Mesothelial cell of epicardium (in vitro differentiated cells): ENCODE results near the gene PXDC1. TPM values are rescaled to one million over a fixed set of nuclear protein-coding genes. Genes with fewer than 3 reads are reported as not detected.

Experiments used
- DNase-seq, 2 experiments: peaks; one replicate each; pipeline ENCODE4 v3.0.0; 2021; ENCODE audit warnings: low spot score in 2 of 2; ENCODE audit not compliant: unreplicated experiment in 2 of 2
- H3K27ac Mint-ChIP-seq: 2 replicates; pipeline ENCODE4 v1.8.0; 2021; ENCODE audit warnings: mixed read lengths
- H3K27me3 Mint-ChIP-seq: 2 replicates; pipeline ENCODE4 v1.8.0; 2021; ENCODE audit warnings: low read depth, mixed read lengths
- H3K36me3 Mint-ChIP-seq: 2 replicates; pipeline ENCODE4 v1.8.0; 2021; ENCODE audit warnings: mixed read lengths
- H3K4me1 Mint-ChIP-seq: 2 replicates; pipeline ENCODE4 v1.8.0; 2021; ENCODE audit warnings: mixed read lengths
- H3K4me3 Mint-ChIP-seq: 2 replicates; pipeline ENCODE4 v1.8.0; 2021; ENCODE audit warnings: mild to moderate bottlenecking, moderate library complexity, mixed read lengths
- H3K9me3 Mint-ChIP-seq: 2 replicates; pipeline ENCODE4 v1.8.0; 2021; ENCODE audit warnings: mixed read lengths
- total RNA-seq: library from RNA; stranded (reverse); gene quantifications from 3 replicates; pipeline ENCODE4 v1.2.1, GENCODE V29; 2021
- TF ChIP-seq, protein P1 (sequence below): fragments of 200-600 bp; sonication (generic); IDR thresholded peaks from one replicate; pipeline ENCODE4 v1.5.0; 2021; ENCODE audit warnings: antibody characterized with exemption; ENCODE audit not compliant: unreplicated experiment

PXDC1 gene
- total RNA-seq, 1 donor from 2014 or later: 33.8 TPM

DNA sequence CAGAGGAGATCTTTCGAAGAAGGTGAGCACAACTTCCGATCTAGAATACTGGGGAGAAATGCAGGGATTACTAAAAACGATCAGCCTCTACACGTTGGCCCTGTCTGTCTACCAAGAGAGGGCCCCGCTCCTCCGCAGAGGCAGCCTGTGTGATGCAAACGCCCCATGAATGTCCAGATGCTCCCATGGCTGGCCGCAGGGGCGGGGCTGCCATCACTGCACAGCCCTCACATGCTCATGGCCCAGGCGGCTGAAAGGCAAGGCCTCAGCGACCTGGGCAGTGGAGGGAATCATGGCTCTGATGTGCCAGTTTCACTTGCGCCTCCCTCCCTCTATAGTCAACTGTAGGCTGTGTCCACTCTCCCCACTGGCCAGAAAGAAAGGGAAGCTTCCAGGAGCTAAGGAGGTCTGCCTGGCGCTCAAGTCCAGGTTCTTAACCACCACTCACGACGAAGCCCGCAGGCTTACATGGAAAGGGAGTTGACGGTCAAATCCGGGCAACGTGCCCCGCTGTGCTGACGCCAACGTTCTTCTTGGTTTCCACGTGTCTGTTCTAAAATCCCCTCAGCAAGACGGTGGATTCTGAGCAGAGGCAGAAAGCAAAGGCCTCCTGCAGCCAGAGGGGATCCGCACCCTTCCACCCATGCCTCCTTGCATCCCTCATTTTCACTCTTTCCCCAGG lies 14.2 kb downstream of the PXDC1 start:
- no peak for DNase-seq
- H3K27ac Mint-ChIP-seq: no peak overlapping the region
- H3K36me3 Mint-ChIP-seq: peaks cover 40% of the 10 kb centered on the region
- H3K9me3 Mint-ChIP-seq: peaks cover 8% of the 10 kb centered on the region
- TF ChIP-seq, protein P1, sequence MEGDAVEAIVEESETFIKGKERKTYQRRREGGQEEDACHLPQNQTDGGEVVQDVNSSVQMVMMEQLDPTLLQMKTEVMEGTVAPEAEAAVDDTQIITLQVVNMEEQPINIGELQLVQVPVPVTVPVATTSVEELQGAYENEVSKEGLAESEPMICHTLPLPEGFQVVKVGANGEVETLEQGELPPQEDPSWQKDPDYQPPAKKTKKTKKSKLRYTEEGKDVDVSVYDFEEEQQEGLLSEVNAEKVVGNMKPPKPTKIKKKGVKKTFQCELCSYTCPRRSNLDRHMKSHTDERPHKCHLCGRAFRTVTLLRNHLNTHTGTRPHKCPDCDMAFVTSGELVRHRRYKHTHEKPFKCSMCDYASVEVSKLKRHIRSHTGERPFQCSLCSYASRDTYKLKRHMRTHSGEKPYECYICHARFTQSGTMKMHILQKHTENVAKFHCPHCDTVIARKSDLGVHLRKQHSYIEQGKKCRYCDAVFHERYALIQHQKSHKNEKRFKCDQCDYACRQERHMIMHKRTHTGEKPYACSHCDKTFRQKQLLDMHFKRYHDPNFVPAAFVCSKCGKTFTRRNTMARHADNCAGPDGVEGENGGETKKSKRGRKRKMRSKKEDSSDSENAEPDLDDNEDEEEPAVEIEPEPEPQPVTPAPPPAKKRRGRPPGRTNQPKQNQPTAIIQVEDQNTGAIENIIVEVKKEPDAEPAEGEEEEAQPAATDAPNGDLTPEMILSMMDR: no peak
- H3K27me3 Mint-ChIP-seq: no peaks in the 10 kb centered on the region
- H3K4me3 Mint-ChIP-seq: no peak overlapping the region
- peaks cover 21% of the 10 kb centered on the region for H3K4me1 Mint-ChIP-seq

DNA sequence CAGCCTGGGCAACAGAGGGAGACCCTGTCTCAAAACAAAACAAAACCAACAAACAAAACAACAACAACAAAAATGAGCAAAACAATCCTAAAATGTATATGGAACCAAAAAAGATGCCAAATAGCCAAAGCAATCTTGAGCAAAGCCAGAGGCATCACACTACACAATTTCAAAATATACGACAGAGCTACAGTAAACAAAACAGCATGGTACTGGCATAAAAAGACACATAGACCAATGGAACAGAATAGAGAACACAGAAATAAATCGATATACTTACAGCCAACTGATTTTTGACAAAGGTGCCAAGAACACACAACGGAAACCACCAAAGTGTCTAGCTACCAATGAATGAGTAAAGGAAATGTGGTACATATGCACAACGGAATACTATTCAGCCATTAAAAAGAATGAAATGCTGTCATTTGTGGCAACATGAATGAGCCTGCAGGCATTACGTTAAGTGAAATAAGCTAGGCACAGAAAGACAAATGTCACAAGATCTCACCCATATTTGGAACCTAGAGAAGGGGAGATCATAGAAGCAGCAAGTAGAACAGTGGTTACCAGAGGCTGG lies 16.4 kb downstream of the PXDC1 start:
- H3K36me3 Mint-ChIP-seq: peaks cover 40% of the 10 kb centered on the region
- peaks cover 30% of the 10 kb centered on the region for H3K4me1 Mint-ChIP-seq
- no peak overlapping the region for H3K4me3 Mint-ChIP-seq
- H3K27me3 Mint-ChIP-seq: no peaks in the 10 kb centered on the region
- TF ChIP-seq, protein P1: no peak
- peaks cover 8% of the 10 kb centered on the region for H3K9me3 Mint-ChIP-seq
- DNase-seq: no peak
- H3K27ac Mint-ChIP-seq: no peak overlapping the region

DNA sequence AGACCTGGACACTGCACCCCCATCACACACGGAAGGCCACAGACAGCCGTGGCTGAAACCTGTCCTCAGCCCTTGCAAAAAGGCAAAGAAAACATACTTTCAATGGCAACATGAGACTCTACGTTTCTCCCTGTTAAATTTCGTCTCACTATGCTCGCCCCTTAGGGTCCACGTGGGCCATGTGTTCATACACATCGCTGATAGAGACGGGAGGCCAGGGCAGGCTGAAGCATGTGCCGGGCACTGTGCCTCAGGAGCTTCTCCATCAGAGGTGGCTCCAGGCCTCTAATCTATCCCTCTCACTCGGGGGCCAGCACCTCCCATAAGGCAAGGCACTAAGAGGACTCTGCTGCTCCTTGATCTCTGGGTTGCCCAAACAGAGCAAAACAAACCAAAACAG lies 17.5 kb downstream of the PXDC1 start:
- Mint-ChIP-seq H3K9me3 (peaks cover 8% of the 10 kb centered on the region), H3K4me1 (peaks cover 23% of the 10 kb centered on the region), H3K36me3 (peaks cover 42% of the 10 kb centered on the region), H3K27me3 (no peaks in the 10 kb centered on the region), H3K27ac (peak overlapping the region; percentile 14), H3K4me3 (no peak overlapping the region)
- TF ChIP-seq, protein P1: no peak
- no peak for DNase-seq

DNA sequence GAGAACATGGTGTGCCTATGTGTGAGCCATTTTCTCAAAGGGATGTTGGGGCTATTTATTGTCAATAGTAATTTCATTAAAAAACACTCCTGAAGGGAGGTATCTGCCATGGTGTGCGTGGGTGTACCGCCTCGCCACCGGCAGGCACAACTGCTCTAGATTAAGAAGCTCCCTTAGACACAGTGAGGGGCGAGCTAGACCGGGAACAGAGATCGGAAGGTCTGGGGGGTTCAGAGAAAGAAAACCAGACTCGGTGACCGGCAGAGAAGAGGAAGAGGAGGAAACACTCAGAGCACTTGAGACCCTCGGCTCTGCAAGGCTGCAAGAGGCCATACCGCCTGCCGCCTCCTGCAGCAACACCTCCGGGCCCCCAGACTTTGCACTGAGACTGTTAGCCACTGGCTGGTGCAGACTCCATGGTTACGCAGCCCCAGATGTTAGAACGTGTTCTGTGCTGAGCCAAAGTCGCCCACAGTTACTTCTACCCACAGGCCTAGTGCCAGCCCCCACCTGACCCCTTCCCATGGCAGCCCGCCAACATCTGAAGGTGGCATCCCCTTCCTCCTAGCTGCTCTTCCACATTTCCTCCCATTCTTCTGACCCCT lies 18.1 kb downstream of the PXDC1 start:
- DNase-seq: no peak
- Mint-ChIP-seq H3K27ac (peak overlapping the region; percentile 60), H3K4me1 (peaks cover 20% of the 10 kb centered on the region), H3K36me3 (peaks cover 44% of the 10 kb centered on the region), H3K27me3 (no peaks in the 10 kb centered on the region), H3K4me3 (no peak overlapping the region), H3K9me3 (peaks cover 8% of the 10 kb centered on the region)
- TF ChIP-seq, protein P1: no peak

DNA sequence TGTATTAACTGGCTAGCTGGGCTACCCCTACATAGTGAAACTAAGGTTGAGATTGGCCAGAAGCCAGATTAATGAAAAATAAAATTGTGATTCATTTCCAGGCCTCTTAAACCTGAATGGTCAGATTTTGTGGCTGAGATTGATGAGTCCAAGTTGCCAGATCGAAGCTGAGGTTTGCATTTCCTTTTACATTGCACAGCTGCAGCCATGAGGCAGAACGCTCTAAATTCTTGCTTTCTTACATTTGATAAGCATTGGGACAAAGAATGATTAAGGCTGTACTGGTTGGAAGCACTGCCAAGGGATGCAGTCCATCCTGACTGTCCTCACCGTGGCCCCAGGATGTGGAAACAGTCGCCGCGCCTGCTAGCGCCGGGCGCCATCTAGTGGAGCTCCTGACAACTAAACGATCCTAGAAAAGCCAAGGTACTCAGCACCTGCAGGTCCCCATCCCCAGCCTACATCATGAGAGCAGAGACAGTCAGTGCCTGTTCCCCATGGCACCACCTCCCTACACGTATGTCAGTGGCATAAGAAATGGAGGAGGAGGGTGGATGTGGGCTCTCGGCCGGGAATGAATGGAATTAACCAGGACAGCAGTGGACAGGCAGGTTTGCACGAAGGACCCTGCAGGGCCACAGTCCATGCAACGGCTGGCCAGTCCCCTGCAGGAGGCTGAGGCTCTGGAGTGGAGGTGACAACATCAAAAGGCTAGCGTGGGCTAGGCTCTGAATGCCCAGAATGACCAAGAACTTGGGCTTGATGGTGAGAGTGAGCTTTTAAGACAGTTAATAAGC lies 19.0 kb downstream of the PXDC1 start:
- peaks cover 20% of the 10 kb centered on the region for H3K4me1 Mint-ChIP-seq
- H3K4me3 Mint-ChIP-seq: no peak overlapping the region
- peak overlapping the region; percentile 91 for H3K27ac Mint-ChIP-seq
- peaks cover 46% of the 10 kb centered on the region for H3K36me3 Mint-ChIP-seq
- peak; percentile 81 to 84 for DNase-seq
- H3K9me3 Mint-ChIP-seq: peaks cover 8% of the 10 kb centered on the region
- H3K27me3 Mint-ChIP-seq: no peaks in the 10 kb centered on the region
- TF ChIP-seq, protein P1: peak; percentile 76
